HepG2 (cell line): ENCODE measurements around the gene SS18L1. TPM values are rescaled to one million over a fixed set of nuclear protein-coding genes. Genes with fewer than 3 reads are reported as not detected.

Source experiments
- AKAP8 ChIP-seq: sonication (generic); formaldehyde crosslinking; IDR thresholded peaks from 2 replicates; pipeline ENCODE4 v1.5.1; 2020; ENCODE audit warnings: mild to moderate bottlenecking, missing genetic modification reagents
- ARID4A ChIP-seq: sonication (generic); formaldehyde crosslinking; IDR thresholded peaks from 2 replicates; pipeline ENCODE4 v1.5.0; 2020; ENCODE audit warnings: mild to moderate bottlenecking, missing genetic modification reagents, borderline replicate concordance
- FOXK2 ChIP-seq: fragments of 450-650 bp; IDR thresholded peaks from 2 replicates; pipeline ENCODE4 v1.6.1; 2016
- IRF9 ChIP-seq: sonication (generic); formaldehyde crosslinking; IDR thresholded peaks from 2 replicates; pipeline ENCODE4 v1.8.0; 2022; ENCODE audit warnings: missing genetic modification reagents, mild to moderate bottlenecking, borderline replicate concordance
- KDM4B ChIP-seq: sonication (generic); formaldehyde crosslinking; IDR thresholded peaks from 2 replicates; pipeline ENCODE4 v1.4.0; 2020; ENCODE audit warnings: missing genetic modification reagents
- KLF9 ChIP-seq: IDR thresholded peaks from 2 replicates; pipeline ENCODE4 v1.6.1; 2016; ENCODE audit warnings: low read depth
- MED13 ChIP-seq: sonication (generic); formaldehyde crosslinking; IDR thresholded peaks from 2 replicates; pipeline ENCODE4 v1.5.0; 2020; ENCODE audit warnings: missing genetic modification reagents
- POLR2AphosphoS2 ChIP-seq: IDR thresholded peaks from 2 replicates; pipeline ENCODE4 v1.6.1; 2011; ENCODE audit warnings: low read depth, low read length, improper control_type of control experiment
- PRPF4 ChIP-seq: fragments of 200-400 bp; formaldehyde crosslinking; IDR thresholded peaks from 2 replicates; pipeline ENCODE4 v1.6.1; 2016; ENCODE audit warnings: low read length, low read depth; ENCODE audit not compliant: poor library complexity, severe bottlenecking
- RFX1 ChIP-seq: fragments of 450-650 bp; IDR thresholded peaks from 2 replicates; pipeline ENCODE4 v1.6.1; 2017
- TARDBP ChIP-seq: sonication (generic); formaldehyde crosslinking; IDR thresholded peaks from 2 replicates; pipeline ENCODE4 v1.8.0; 2022; ENCODE audit warnings: mild to moderate bottlenecking, missing genetic modification reagents
- THAP11 ChIP-seq: IDR thresholded peaks from 2 replicates; pipeline ENCODE4 v1.6.1; 2016; ENCODE audit warnings: missing biosample characterization, missing genetic modification reagents
- ZBED4 ChIP-seq: sonication (generic); formaldehyde crosslinking; IDR thresholded peaks from 2 replicates; pipeline ENCODE4 v1.4.0; 2020; ENCODE audit warnings: missing genetic modification reagents, borderline replicate concordance
- ZBTB44 ChIP-seq: sonication (generic); formaldehyde crosslinking; IDR thresholded peaks from 2 replicates; pipeline ENCODE4 v1.4.0; 2020; ENCODE audit warnings: missing genetic modification reagents
- ZNF264 ChIP-seq: sonication (generic); formaldehyde crosslinking; IDR thresholded peaks from 2 replicates; pipeline ENCODE4 v1.4.0; 2020; ENCODE audit warnings: missing genetic modification reagents
- ZNF362 ChIP-seq: sonication (generic); formaldehyde crosslinking; IDR thresholded peaks from 2 replicates; pipeline ENCODE4 v1.4.0; 2020; ENCODE audit warnings: missing genetic modification reagents, mild to moderate bottlenecking, borderline replicate concordance
- ZNF616 ChIP-seq: sonication (generic); formaldehyde crosslinking; IDR thresholded peaks from 2 replicates; pipeline ENCODE4 v1.5.0; 2020; ENCODE audit warnings: low read depth, mild to moderate bottlenecking, missing genetic modification reagents
- ZNF841 ChIP-seq: sonication (generic); formaldehyde crosslinking; IDR thresholded peaks from 2 replicates; pipeline ENCODE4 v1.8.1; 2023; ENCODE audit warnings: missing genetic modification reagents, borderline replicate concordance
- polyA plus RNA-seq, 8 experiments: library from polyadenylated mRNA; depleted of rRNA in 3 of 8; stranded (reverse) in 7 of 8; unstranded in 1 of 8; fragments of >200 nt; fragmentation: Illumina TruSeq in 4 of 8; extraction: Trizol in 4 of 8; gene quantifications; 2 replicates each; pipeline versions ENCODE4 v1.2.1 to v1.2.3, GENCODE V29; 2011 to 2016; ENCODE audit warnings: low read depth in 4 of 8, missing spikeins in 1 of 8, mixed read lengths in 1 of 8; ENCODE audit not compliant: insufficient read depth in 1 of 8
- total RNA-seq, 5 experiments: library from RNA; depleted of rRNA; stranded (reverse); fragments of >200 nt; fragmentation: Illumina TruSeq; extraction: Trizol; gene quantifications; 2 replicates each; pipeline ENCODE4 v1.2.3, GENCODE V29; 2016; ENCODE audit warnings: low read depth in 1 of 5

Gene SS18L1
- total and polyA plus RNA-seq, 2 of the 13 experiments (the other 11 are each of a cell fraction or from before 2014, with no cell fraction given): 17.8 to 27.6 TPM

- TF ChIP-seq ZBTB44 (no peak), MED13 (CRISPR knock-in tag) (no peak; the same call in 1 of the 2 replicates), ZNF616 (CRISPR knock-in tag) (no peak), PRPF4 (no peak), ZNF362 (peak; percentile 87), ARID4A (CRISPR knock-in tag) (no peak), ZNF264 (CRISPR knock-in tag) (no peak), POLR2AphosphoS2 (no peak), TARDBP (no peak), FOXK2 (no peak), AKAP8 (CRISPR knock-in tag) (no peak), RFX1 (no peak), KLF9 (CRISPR knock-in tag) (no peak; the same call in 1 of the 2 replicates), KDM4B (CRISPR knock-in tag) (no peak), ZBED4 (CRISPR knock-in tag) (no peak), THAP11 (CRISPR knock-in tag) (no peak), ZNF841 (no peak; the same call in 1 of the 2 replicates), IRF9 (CRISPR knock-in tag) (0 out of 2 replicates have a peak, but pooled peaks have one; percentile 71)
Measured at GRCh38 chr20:62120990-62121775, 22.4 kb upstream of the SS18L1 start (continued).
